ENCODE results near the gene NR1I3.

Gene NR1I3

GRCh38 chr1:161216945-161217712, 20.9 kb downstream of the NR1I3 start:
- DNase-seq: peak; percentile 99

GRCh38 chr1:161215076-161215475, 22.9 kb downstream of the NR1I3 start, which contains the start of gene FCER1G:
Gene FCER1G, plus strand, starts transcription at chr1:161215295. Its CDS starts 27 bp downstream, at chr1:161215322.
- DNase-seq: peak; percentile 94

GRCh38 chr1:161214369-161214768, 23.6 kb downstream of the NR1I3 start:
- peak; percentile 83 for DNase-seq

- DNase-seq: peak; percentile 78
Observed at GRCh38 chr1:161209790-161210409, 28.1 kb downstream of the NR1I3 start.

- no peak for DNase-seq
Observed at GRCh38 chr1:161207173-161207572, 30.8 kb downstream of the NR1I3 start.

- DNase-seq: no peak
Observed at GRCh38 chr1:161206411-161207140, 31.4 kb downstream of the NR1I3 start.

GRCh38 chr1:161201836-161202712, 35.9 kb downstream of the NR1I3 start, which contains the start of gene NDUFS2:
Gene NDUFS2, plus strand, starts transcription at chr1:161202367. Its CDS starts 19 bp downstream, at chr1:161202386.
- DNase-seq: peak; percentile 99

GRCh38 chr1:161200992-161201835, 36.8 kb downstream of the NR1I3 start:
- peak; percentile 66 for DNase-seq

- DNase-seq: no peak
Observed at GRCh38 chr1:161200421-161200991, 37.5 kb downstream of the NR1I3 start.

GRCh38 chr1:161199506-161200139, 38.4 kb downstream of the NR1I3 start:
- no peak for DNase-seq

- no peak for DNase-seq
Observed at GRCh38 chr1:161198897-161199431, 39.0 kb downstream of the NR1I3 start, which contains the start of gene ADAMTS4. Gene ADAMTS4, minus strand, starts transcription at chr1:161199054. Its CDS starts 427 bp downstream, at chr1:161198627.

GRCh38 chr1:161198194-161198896, 39.7 kb downstream of the NR1I3 start:
- DNase-seq: no peak

- no peak for DNase-seq
Observed at GRCh38 chr1:161197560-161198193, 40.3 kb downstream of the NR1I3 start.

- DNase-seq: no peak
Observed at GRCh38 chr1:161196521-161197451, 41.2 kb downstream of the NR1I3 start.

GRCh38 chr1:161196111-161196510, 41.9 kb downstream of the NR1I3 start:
- no peak for DNase-seq

GRCh38 chr1:161195171-161195570, 42.8 kb downstream of the NR1I3 start:
- DNase-seq: peak; percentile 78

- no peak for DNase-seq
Observed at GRCh38 chr1:161193561-161194235, 44.3 kb downstream of the NR1I3 start.

Data from inflammatory macrophage treated with lipopolysaccharide for 4 hours (primary cell).